WTC11 (cell line): Measurements from ENCODE around the gene KIAA1671.

Experiments
- ESRRA ChIP-seq: sonication (generic); formaldehyde crosslinking; IDR thresholded peaks from 2 replicates; pipeline ENCODE4 v1.8.1; 2022; ENCODE audit warnings: mild to moderate bottlenecking, missing genetic modification reagents, borderline replicate concordance
- FOXP1 ChIP-seq: sonication (generic); formaldehyde crosslinking; IDR thresholded peaks from 2 replicates; pipeline ENCODE4 v1.8.0; 2022; ENCODE audit warnings: missing genetic modification reagents, mild to moderate bottlenecking, moderate library complexity, borderline replicate concordance
- MXD4 ChIP-seq: fragments of 250-450 bp; sonication (Bioruptor Pico); IDR thresholded peaks from 2 replicates; pipeline ENCODE4 v1.8.0; 2021; ENCODE audit warnings: mild to moderate bottlenecking, moderate library complexity, borderline replicate concordance
- SMAD4 ChIP-seq: sonication (generic); formaldehyde crosslinking; IDR thresholded peaks from 2 replicates; pipeline ENCODE4 v1.8.0; 2022; ENCODE audit warnings: mild to moderate bottlenecking, missing genetic modification reagents
- SP1 ChIP-seq: sonication (generic); formaldehyde crosslinking; conservative IDR thresholded peaks from 2 replicates; pipeline ENCODE4 v1.8.1; 2022; ENCODE audit warnings: missing genetic modification reagents
- TEAD4 ChIP-seq: sonication (generic); formaldehyde crosslinking; IDR thresholded peaks from 2 replicates; pipeline ENCODE4 v1.8.0; 2022; ENCODE audit warnings: mild to moderate bottlenecking, missing genetic modification reagents
- USF1 ChIP-seq: sonication (generic); formaldehyde crosslinking; IDR thresholded peaks from 2 replicates; pipeline ENCODE4 v1.8.0; 2022; ENCODE audit warnings: mild to moderate bottlenecking, missing genetic modification reagents
- USF2 ChIP-seq: sonication (generic); formaldehyde crosslinking; IDR thresholded peaks from 2 replicates; pipeline ENCODE4 v1.8.1; 2023; ENCODE audit warnings: mild to moderate bottlenecking, missing genetic modification reagents, moderate library complexity
- ZBTB21 ChIP-seq: sonication (generic); formaldehyde crosslinking; IDR thresholded peaks from 2 replicates; pipeline ENCODE4 v1.8.1; 2023; ENCODE audit warnings: mild to moderate bottlenecking, missing genetic modification reagents, borderline replicate concordance
- ZBTB43 ChIP-seq: sonication (generic); formaldehyde crosslinking; IDR thresholded peaks from 2 replicates; pipeline ENCODE4 v1.8.1; 2023; ENCODE audit warnings: mild to moderate bottlenecking, missing genetic modification reagents
- ZNF532 ChIP-seq: fragments of 250-450 bp; sonication (Bioruptor Pico); IDR thresholded peaks from 2 replicates; pipeline ENCODE4 v1.9.0; 2021; ENCODE audit warnings: mild to moderate bottlenecking, borderline replicate concordance
- TF ChIP-seq, protein P1 (sequence below): fragments of 200-600 bp; IDR thresholded peaks from 2 replicates; pipeline ENCODE4 v1.8.0; 2022; ENCODE audit warnings: antibody characterized with exemption
- TF ChIP-seq, protein P2 (sequence below): sonication (generic); formaldehyde crosslinking; IDR thresholded peaks from 2 replicates; pipeline ENCODE4 v1.8.1; 2023; ENCODE audit warnings: mild to moderate bottlenecking, moderate library complexity, missing genetic modification reagents

- TF ChIP-seq, protein P1, sequence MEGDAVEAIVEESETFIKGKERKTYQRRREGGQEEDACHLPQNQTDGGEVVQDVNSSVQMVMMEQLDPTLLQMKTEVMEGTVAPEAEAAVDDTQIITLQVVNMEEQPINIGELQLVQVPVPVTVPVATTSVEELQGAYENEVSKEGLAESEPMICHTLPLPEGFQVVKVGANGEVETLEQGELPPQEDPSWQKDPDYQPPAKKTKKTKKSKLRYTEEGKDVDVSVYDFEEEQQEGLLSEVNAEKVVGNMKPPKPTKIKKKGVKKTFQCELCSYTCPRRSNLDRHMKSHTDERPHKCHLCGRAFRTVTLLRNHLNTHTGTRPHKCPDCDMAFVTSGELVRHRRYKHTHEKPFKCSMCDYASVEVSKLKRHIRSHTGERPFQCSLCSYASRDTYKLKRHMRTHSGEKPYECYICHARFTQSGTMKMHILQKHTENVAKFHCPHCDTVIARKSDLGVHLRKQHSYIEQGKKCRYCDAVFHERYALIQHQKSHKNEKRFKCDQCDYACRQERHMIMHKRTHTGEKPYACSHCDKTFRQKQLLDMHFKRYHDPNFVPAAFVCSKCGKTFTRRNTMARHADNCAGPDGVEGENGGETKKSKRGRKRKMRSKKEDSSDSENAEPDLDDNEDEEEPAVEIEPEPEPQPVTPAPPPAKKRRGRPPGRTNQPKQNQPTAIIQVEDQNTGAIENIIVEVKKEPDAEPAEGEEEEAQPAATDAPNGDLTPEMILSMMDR = no peak
- TF ChIP-seq SMAD4 (CRISPR knock-in tag) (no peak), USF2 (CRISPR knock-in tag) (no peak), ZBTB21 (CRISPR knock-in tag) (no peak), ZNF532 (CRISPR knock-in tag) (no peak), FOXP1 (no peak), SP1 (no peak), TEAD4 (no peak), ESRRA (CRISPR knock-in tag) (no peak), USF1 (CRISPR knock-in tag) (no peak), ZBTB43 (no peak), MXD4 (no peak)
- TF ChIP-seq, protein P2, sequence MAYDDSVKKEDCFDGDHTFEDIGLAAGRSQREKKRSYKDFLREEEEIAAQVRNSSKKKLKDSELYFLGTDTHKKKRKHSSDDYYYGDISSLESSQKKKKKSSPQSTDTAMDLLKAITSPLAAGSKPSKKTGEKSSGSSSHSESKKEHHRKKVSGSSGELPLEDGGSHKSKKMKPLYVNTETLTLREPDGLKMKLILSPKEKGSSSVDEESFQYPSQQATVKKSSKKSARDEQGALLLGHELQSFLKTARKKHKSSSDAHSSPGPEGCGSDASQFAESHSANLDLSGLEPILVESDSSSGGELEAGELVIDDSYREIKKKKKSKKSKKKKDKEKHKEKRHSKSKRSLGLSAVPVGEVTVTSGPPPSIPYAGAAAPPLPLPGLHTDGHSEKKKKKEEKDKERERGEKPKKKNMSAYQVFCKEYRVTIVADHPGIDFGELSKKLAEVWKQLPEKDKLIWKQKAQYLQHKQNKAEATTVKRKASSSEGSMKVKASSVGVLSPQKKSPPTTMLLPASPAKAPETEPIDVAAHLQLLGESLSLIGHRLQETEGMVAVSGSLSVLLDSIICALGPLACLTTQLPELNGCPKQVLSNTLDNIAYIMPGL (CRISPR knock-in tag) = no peak
Observed at GRCh38 chr22:24982301-24983056, 30.0 kb downstream of the KIAA1671 start.
